Measurements from ENCODE around the gene TCF20.

Gene TCF20

GRCh38 chr22:42249831-42250230, 20.6 kb downstream of the TCF20 start:
- no peak for DNase-seq (ENCODE audit: extremely low read depth, low read depth)
- TF ChIP-seq, protein P1, sequence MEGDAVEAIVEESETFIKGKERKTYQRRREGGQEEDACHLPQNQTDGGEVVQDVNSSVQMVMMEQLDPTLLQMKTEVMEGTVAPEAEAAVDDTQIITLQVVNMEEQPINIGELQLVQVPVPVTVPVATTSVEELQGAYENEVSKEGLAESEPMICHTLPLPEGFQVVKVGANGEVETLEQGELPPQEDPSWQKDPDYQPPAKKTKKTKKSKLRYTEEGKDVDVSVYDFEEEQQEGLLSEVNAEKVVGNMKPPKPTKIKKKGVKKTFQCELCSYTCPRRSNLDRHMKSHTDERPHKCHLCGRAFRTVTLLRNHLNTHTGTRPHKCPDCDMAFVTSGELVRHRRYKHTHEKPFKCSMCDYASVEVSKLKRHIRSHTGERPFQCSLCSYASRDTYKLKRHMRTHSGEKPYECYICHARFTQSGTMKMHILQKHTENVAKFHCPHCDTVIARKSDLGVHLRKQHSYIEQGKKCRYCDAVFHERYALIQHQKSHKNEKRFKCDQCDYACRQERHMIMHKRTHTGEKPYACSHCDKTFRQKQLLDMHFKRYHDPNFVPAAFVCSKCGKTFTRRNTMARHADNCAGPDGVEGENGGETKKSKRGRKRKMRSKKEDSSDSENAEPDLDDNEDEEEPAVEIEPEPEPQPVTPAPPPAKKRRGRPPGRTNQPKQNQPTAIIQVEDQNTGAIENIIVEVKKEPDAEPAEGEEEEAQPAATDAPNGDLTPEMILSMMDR (IDR thresholded peaks at IDR 0.05; ENCODE audit: low read depth, low read length, missing control alignments), result no peak
- no peak overlapping the region for H3K4me3 ChIP-seq (replicated peaks; ENCODE audit: low read depth, low read length)

GRCh38 chr22:42248995-42249394, 21.5 kb downstream of the TCF20 start:
- no peak overlapping the region for H3K4me3 ChIP-seq (replicated peaks; ENCODE audit: low read depth, low read length)
- DNase-seq (ENCODE audit: extremely low read depth, low read depth), result no peak
- TF ChIP-seq, protein P1 (IDR thresholded peaks at IDR 0.05; ENCODE audit: low read depth, low read length, missing control alignments), result no peak

GRCh38 chr22:42247596-42247995, 22.9 kb downstream of the TCF20 start:
- TF ChIP-seq, protein P1 (IDR thresholded peaks at IDR 0.05; ENCODE audit: low read depth, low read length, missing control alignments), result no peak
- H3K4me3 ChIP-seq (replicated peaks; ENCODE audit: low read depth, low read length), result no peak overlapping the region
- DNase-seq (ENCODE audit: extremely low read depth, low read depth), result no peak

DNA sequence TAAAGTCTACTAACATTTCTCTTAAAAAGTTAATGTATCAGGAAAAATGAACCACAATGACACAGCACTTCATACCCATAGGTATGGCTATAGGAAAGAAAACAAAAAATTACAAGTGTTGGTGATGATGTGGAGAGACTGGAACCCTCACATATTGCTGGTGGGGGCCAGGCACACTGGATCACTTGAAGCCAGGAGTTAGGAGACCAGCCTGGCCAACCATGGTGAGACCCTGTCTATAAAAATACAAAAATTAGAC, 26.7 kb downstream of the TCF20 start:
- no peak overlapping the region for H3K4me3 ChIP-seq (replicated peaks; ENCODE audit: low read depth, low read length)
- TF ChIP-seq, protein P1 (IDR thresholded peaks at IDR 0.05; ENCODE audit: low read depth, low read length, missing control alignments), result no peak
- no peak for DNase-seq (ENCODE audit: extremely low read depth, low read depth)

GRCh38 chr22:42236848-42237247, 33.6 kb downstream of the TCF20 start:
- DNase-seq (ENCODE audit: extremely low read depth, low read depth), result no peak
- TF ChIP-seq, protein P1 (IDR thresholded peaks at IDR 0.05; ENCODE audit: low read depth, low read length, missing control alignments), result no peak
- no peak overlapping the region for H3K4me3 ChIP-seq (replicated peaks; ENCODE audit: low read depth, low read length)

- TF ChIP-seq, protein P1 (IDR thresholded peaks at IDR 0.05; ENCODE audit: low read depth, low read length, missing control alignments), result no peak
- DNase-seq (ENCODE audit: extremely low read depth, low read depth), result no peak
- H3K4me3 ChIP-seq (replicated peaks; ENCODE audit: low read depth, low read length), result no peak overlapping the region
Observed at GRCh38 chr22:42236268-42236667, 34.2 kb downstream of the TCF20 start.

DNA sequence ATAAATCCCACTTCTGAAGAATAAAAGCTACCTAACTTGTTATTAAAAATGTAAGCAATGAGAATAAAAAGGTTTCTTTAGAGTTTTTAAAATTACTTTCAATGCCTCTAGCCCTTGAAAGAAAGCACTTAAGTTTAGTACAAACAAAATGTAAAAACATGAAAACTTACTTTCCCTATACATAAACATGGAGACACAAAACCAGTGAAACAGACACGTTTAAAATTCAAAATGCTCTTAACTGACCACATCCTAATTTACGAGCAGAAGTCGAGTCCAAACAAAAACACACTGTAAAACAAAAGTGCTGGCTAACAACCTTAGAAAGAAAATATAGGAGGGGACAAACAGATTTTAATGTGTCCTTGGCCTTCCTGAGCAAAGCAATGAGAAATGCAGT, 36.6 kb downstream of the TCF20 start:
- H3K4me3 ChIP-seq (replicated peaks; ENCODE audit: low read depth, low read length), result no peak overlapping the region
- no peak for DNase-seq (ENCODE audit: extremely low read depth, low read depth)
- TF ChIP-seq, protein P1 (IDR thresholded peaks at IDR 0.05; ENCODE audit: low read depth, low read length, missing control alignments), result no peak
